Effector memory CD8-positive, alpha-beta T cell (primary cell): ENCODE results near the gene RPS6KC1.
"Not testable (repeated sequence)": the region's sequence is repeated elsewhere in the genome, so short reads cannot be mapped to it uniquely, and the experiment has no call there.

Experiments
- ATAC-seq: fragments of 150-1000 bp; cut with Tn5 transposase; replicated peaks from 2 replicates; pipeline ENCODE4 v1.10.0; 2021; ENCODE audit warnings: mild to moderate bottlenecking, moderate library complexity
- DNase-seq, 3 experiments: peaks; one replicate each; pipeline ENCODE4 v3.0.0; 2021
- H3K27ac Mint-ChIP-seq, 2 donors: one replicate each; pipeline ENCODE4 v1.8.0; 2022; ENCODE audit warnings: mild to moderate bottlenecking in 2 of 2, mixed read lengths in 2 of 2, moderate library complexity in 2 of 2
- H3K27me3 Mint-ChIP-seq, 2 donors: one replicate each; pipeline ENCODE4 v1.8.0; 2022; ENCODE audit warnings: mixed read lengths in 2 of 2
- H3K36me3 Mint-ChIP-seq: one replicate; pipeline ENCODE4 v1.8.0; 2022; ENCODE audit warnings: mild to moderate bottlenecking, moderate library complexity, mixed read lengths; ENCODE audit not compliant: insufficient read depth
- H3K4me1 Mint-ChIP-seq, 2 donors: one replicate each; pipeline ENCODE4 v1.8.0; 2022; ENCODE audit warnings: low read depth in 2 of 2, mixed read lengths in 2 of 2
- H3K4me3 Mint-ChIP-seq, 2 donors: one replicate each; pipeline ENCODE4 v1.8.0; 2022; ENCODE audit warnings: mild to moderate bottlenecking in 2 of 2, mixed read lengths in 2 of 2, moderate library complexity in 2 of 2
- H3K9me3 Mint-ChIP-seq, 2 donors: one replicate each; pipeline ENCODE4 v1.8.0; 2022; ENCODE audit warnings: mixed read lengths in 2 of 2

The RPS6KC1 gene

DNA sequence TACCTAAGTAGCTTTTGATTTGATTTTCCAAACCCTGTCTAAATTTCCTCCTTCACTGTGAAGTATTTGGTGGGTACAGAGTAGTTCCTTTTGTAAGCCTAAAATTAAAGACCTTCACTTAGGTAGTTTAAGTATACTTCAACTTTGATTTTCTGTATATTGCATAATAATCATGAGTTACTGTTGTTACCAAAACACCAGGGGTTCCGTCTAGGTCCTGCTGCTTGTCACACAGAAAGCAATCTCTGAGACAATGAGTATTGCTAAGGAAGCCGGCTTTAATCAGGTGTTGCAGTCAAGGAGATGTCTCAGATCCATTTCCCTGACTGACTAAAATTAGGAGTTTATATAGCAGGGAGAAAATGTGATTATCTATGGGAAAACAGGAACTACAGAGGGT is 15.3 kb downstream of the RPS6KC1 start:
- H3K4me1 Mint-ChIP-seq, result peaks cover 2 to 16% of the 10 kb centered on the region in 2 donors
- no peaks in the 10 kb centered on the region for H3K9me3 Mint-ChIP-seq
- no peak overlapping the region for H3K4me3 Mint-ChIP-seq
- ATAC-seq (no peak), DNase-seq (no peak)
- no peaks in the 10 kb centered on the region for H3K36me3 Mint-ChIP-seq
- H3K27me3 Mint-ChIP-seq, result no peaks in the 10 kb centered on the region
- no peak overlapping the region for H3K27ac Mint-ChIP-seq

DNA sequence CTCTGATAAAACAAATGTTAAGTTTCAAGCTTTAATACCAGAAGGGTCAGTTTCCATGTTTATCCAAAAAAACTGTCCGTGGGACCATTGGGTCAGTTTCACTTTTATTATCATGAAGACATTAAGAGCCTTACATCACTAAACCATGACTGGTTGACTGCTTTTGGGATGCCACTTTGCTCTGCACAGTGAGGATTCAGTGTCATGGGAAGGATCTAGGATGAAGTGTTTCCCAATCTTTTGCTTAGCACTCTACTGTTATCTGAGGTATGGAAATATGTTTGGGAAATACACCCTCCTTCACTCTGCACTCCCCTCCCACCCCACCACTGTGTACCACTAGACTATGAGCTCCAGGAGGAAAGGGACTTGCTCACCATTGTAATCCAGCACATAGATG is 16.3 kb downstream of the RPS6KC1 start:
- ATAC-seq (no peak), DNase-seq (no peak)
- Mint-ChIP-seq H3K27me3 (no peaks in the 10 kb centered on the region), H3K4me3 (no peak overlapping the region), H3K4me1 (peaks cover 2 to 21% of the 10 kb centered on the region in 2 donors), H3K9me3 (no peaks in the 10 kb centered on the region), H3K36me3 (no peaks in the 10 kb centered on the region), H3K27ac (peak overlapping the region in 1 of 2 donors; percentile 32)

DNA sequence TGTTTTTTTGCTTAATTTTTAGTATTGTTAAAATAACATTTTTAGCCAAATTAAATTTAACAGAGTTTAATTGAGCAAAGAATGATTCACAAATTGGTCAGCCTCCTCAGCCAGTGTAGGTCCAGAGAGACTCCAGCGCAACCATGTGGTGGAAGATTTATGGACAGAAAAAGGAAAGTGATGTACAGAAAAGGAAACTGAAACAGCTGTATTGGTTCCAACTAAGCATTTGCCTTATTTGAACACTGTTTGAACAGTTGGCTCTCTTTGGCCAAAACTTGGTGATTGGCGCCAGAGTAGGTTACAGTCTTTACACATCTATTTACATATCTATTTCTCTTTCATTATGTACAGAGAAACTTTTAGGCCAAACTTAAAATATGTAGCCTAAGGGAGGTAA is 19.4 kb downstream of the RPS6KC1 start:
- Mint-ChIP-seq H3K36me3 (peaks cover 4% of the 10 kb centered on the region), H3K4me1 (peaks cover 4 to 30% of the 10 kb centered on the region in 2 donors), H3K9me3 (no peaks in the 10 kb centered on the region), H3K27me3 (no peaks in the 10 kb centered on the region), H3K4me3 (no peak overlapping the region), H3K27ac (peak overlapping the region; percentile 23 to 33)
- DNase-seq (no peak), ATAC-seq (peak; percentile 60)

DNA sequence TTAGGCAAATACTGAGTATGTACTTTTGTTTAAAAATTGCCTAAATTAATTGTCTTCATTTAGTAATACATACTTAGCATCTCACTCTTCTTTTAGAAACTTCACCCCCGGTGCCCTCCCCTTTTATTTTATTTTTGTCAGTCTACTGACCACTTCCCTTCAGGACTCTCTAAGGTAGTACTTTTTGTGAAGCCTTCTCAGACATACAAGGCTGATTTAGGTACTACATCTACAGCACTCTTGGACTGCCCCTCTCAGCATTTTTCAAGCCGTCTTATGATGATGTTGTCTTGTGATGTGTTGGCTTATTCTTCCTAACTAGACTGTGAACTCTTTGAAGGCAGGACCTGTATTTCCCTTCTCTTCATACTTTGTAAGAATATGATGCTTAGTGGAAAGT is 24.7 kb downstream of the RPS6KC1 start:
- Mint-ChIP-seq H3K27me3 (no peaks in the 10 kb centered on the region), H3K9me3 (no peaks in the 10 kb centered on the region), H3K27ac (peak overlapping the region in 1 of 2 donors; percentile 69), H3K4me1 (peaks cover 2 to 23% of the 10 kb centered on the region in 2 donors), H3K36me3 (peaks cover 7% of the 10 kb centered on the region), H3K4me3 (no peak overlapping the region)
- no peak for DNase-seq
- no peak for ATAC-seq

DNA sequence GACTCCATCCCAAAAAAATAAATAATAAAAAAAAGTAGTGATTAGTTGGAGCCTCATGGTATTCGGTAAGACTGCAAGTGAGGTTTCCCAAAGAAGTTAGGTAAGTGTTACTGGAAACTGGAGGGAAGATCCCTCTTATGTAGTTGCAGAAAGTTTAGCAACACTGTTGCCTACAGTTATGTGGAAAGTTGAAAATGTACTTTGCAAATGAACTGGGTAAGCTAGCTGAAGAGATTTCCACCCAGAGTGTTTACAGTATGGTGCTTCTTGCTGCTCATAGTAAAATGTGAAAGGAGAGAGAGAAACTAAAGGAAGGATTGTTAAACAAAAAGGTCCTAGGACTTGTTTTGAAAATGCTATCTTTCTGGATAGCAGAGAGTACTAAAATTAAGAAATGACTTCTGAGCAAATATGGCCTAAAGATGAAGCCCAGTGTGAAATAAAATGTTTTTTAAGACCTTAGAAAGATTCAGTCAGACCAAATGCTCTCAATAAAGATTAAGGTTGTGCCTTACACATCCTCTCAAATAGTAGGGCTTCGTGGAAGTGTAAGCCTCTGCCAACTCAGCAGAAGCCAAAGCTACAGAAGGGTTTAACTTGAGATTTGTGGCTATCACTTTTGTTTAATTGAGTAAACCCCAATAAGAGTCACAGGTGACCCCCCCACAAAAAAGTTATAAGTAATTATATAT is 31.5 kb downstream of the RPS6KC1 start:
- H3K9me3 Mint-ChIP-seq, result no peaks in the 10 kb centered on the region
- no peaks in the 10 kb centered on the region for H3K27me3 Mint-ChIP-seq
- peaks cover 12 to 16% of the 10 kb centered on the region in 2 donors for H3K4me1 Mint-ChIP-seq
- ATAC-seq (peak; percentile 26), DNase-seq (no peak)
- peak overlapping the region in 1 of 2 donors; percentile 51 for H3K4me3 Mint-ChIP-seq
- H3K36me3 Mint-ChIP-seq, result peaks cover 4% of the 10 kb centered on the region
- H3K27ac Mint-ChIP-seq, result peak overlapping the region; percentile 61 to 85

DNA sequence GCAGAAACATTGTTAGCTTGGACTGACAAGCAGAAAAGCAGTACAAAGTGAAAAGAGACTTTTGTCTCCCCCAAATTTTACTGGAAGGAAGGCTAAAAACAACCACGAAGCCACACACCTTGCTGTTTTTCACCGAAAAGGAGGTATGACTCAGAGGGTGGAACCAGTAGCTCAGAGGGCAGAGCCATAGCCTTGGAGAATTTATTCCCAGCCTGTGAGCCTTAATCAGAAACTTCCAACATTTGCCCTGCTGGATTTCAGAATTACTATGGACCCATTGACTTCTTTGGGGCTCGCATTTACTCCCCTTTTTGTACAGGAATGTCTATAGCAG is 32.0 kb downstream of the RPS6KC1 start:
- no peaks in the 10 kb centered on the region for H3K9me3 Mint-ChIP-seq
- no peak for ATAC-seq
- peaks cover 12 to 16% of the 10 kb centered on the region in 2 donors for H3K4me1 Mint-ChIP-seq
- H3K27ac Mint-ChIP-seq, result peak overlapping the region; percentile 35 to 58
- H3K36me3 Mint-ChIP-seq, result peaks cover 4% of the 10 kb centered on the region
- DNase-seq, result no peak
- H3K27me3 Mint-ChIP-seq, result no peaks in the 10 kb centered on the region
- H3K4me3 Mint-ChIP-seq, result no peak overlapping the region

DNA sequence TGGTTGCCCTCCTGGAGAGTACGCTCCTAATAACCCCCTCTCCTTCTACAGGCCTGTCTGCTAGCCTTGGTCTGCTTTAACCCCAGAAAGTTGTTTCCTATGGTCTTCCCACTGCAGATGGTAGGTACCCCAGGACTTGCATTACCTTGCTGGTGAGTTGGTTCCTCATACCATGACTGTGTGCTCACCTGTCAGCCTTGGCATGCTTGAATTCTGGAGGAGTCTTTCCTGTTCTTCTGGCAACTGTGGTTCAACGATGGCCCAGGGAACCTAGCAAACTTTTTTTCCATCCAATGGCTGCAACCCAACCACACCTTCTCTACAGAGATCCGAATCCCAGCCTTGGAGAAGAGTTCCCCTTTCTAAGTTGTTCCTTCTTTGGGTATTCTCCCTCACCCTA is 36.9 kb downstream of the RPS6KC1 start:
- Mint-ChIP-seq H3K4me3 (no peak overlapping the region), H3K27me3 (no peaks in the 10 kb centered on the region), H3K36me3 (no peaks in the 10 kb centered on the region), H3K4me1 (peaks cover 6 to 17% of the 10 kb centered on the region in 2 donors), H3K27ac (no peak overlapping the region), H3K9me3 (no peaks in the 10 kb centered on the region)
- no peak for ATAC-seq
- no peak for DNase-seq

DNA sequence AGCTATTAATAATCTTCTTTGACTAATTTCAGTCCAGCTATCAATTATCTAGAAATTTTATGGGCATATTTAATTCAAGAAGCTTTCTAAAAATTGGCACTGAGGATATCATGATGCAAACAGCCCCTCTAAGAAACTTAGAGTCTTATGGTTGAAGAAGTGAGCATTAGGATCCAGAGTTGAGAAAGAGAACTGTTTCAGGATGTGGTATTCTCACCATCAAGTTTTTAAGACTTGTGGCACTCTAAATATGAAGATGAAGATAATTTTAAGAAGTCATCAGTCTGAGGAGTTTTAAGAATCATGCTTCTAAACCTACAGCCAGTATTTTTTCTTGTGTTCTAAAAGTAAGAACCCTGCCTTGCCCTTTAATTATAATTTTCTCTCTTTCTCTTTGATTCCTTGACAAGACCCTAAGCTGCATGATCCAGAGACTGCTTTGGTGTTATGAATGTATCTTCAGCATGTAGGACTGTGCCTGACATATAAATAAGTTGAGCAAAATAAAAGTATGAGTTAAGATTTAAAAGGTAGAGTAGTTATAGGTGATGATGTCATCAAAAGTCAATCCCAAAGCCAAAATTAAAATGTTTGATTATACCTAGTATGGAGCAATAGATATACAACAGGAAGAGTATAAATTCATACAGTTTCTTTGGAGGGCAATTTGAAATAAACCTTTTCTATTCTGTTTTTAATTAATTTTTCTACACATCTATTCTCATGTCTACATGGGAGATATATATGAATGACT is 39.1 kb downstream of the RPS6KC1 start:
- Mint-ChIP-seq H3K9me3 (no peaks in the 10 kb centered on the region), H3K27ac (peak overlapping the region; percentile 63 to 82), H3K27me3 (no peaks in the 10 kb centered on the region), H3K36me3 (no peaks in the 10 kb centered on the region), H3K4me3 (peak overlapping the region in 1 of 2 donors; percentile 18), H3K4me1 (peaks cover 2 to 20% of the 10 kb centered on the region in 2 donors)
- DNase-seq (no peak), ATAC-seq (peak; percentile 51)

DNA sequence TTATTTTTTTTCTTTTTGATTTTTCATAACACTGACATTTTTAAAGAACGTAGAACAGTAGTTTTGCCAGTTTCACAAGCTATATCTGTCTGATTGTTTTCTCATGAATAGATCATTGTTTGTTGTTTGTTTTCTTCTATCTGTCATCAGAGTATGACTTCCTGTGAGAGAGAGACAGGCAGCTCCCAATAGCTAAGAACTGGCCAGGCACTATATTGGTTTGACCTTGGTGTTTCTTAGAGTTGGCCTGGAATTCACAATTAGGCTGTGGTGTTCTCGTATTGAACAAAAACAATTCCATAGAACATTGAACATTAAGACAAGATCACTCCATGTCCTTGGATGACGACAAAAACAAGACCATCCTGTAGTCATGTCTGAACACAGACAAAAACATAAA is 43.4 kb downstream of the RPS6KC1 start:
- Mint-ChIP-seq H3K4me1 (peaks cover 2 to 17% of the 10 kb centered on the region in 2 donors), H3K9me3 (no peaks in the 10 kb centered on the region), H3K27ac (peak overlapping the region in 1 of 2 donors; percentile 12), H3K27me3 (no peaks in the 10 kb centered on the region), H3K36me3 (no peaks in the 10 kb centered on the region), H3K4me3 (no peak overlapping the region)
- DNase-seq (no peak), ATAC-seq (no peak)

DNA sequence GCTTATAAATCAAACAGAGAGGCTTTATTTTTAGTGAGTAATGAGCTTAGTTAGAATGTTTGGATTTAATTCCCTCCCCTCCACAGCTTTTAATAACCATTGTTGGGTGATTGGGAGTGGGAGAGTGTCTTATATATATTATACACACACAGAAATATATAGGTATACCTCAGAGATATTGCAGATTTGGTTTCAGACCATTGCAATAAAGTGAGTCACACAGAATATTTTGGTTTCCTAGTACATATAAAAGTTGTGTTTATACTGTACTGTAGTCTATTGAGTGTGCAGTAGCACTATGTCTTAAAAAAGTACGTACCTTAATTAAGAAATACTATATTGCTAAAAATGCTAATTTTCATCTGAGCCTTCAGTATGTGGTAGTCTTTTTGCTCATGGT is 44.4 kb downstream of the RPS6KC1 start:
- Mint-ChIP-seq H3K27ac (no peak overlapping the region), H3K4me3 (no peak overlapping the region), H3K4me1 (peaks cover 0 to 7% of the 10 kb centered on the region in 2 donors), H3K36me3 (no peaks in the 10 kb centered on the region), H3K27me3 (no peaks in the 10 kb centered on the region), H3K9me3 (peaks cover 0 to 2% of the 10 kb centered on the region in 2 donors)
- ATAC-seq (no peak), DNase-seq (no peak)

DNA sequence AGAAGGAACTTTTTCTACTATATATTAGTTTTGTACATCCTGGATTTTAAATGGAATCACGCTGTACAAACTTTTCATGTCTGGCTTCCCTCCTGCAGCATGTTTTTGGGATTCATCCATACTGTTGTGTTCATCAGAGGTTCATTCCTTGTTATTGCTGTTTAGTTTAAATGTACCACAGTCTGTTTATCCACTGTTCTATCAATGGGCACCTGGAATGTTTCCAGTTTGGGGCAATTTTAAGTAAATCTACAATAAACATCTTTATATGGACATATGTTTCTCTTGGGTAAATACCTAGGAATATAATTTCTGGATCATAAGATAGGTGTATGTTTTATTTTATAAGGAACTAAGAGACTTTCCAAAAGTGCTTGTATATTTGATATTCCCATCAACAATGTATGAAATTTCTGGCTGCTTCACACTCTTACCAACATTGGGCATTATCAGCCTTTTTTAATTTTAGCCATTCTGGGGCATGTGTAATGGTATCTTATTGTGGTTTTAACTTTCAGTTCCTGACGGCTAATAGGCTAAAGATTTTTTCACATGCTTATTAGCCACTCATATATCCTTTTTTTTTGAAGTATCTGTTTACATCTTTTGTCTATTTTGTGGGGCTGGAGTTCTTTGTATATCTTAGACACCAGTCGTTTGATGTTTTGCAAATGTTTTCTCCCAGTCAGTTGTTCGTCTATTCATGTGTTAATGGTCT is 48.8 kb downstream of the RPS6KC1 start:
- Mint-ChIP-seq H3K4me3 (no peak overlapping the region), H3K4me1 (peaks cover 0 to 1% of the 10 kb centered on the region in 2 donors), H3K27ac (no peak overlapping the region), H3K27me3 (no peaks in the 10 kb centered on the region), H3K9me3 (peaks cover 0 to 3% of the 10 kb centered on the region in 2 donors), H3K36me3 (peaks cover 2% of the 10 kb centered on the region)
- DNase-seq, result no peak
- ATAC-seq, result no peak

DNA sequence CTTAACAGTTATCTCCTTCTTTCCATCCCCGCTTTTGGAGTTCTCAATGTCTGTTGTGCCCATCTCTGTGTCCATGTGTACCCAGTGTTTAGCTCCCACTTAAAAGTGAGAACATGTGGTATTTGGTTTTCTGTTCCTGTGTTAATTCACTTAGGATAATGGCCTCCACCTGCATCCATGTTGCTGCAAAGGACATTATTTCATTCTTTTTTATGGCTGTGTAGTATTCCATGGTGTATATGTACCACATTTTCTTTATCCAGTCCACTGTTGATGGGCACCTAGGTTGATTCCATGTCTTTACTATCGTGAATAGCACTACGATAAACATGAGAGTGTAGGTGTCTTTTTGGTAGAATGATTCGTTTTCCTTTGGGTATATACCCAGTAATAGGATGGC is 49.5 kb downstream of the RPS6KC1 start:
- not testable (repeated sequence) for H3K27ac Mint-ChIP-seq, H3K27me3 Mint-ChIP-seq, DNase-seq, H3K36me3 Mint-ChIP-seq, ATAC-seq, H3K4me3 Mint-ChIP-seq, H3K9me3 Mint-ChIP-seq, H3K4me1 Mint-ChIP-seq

DNA sequence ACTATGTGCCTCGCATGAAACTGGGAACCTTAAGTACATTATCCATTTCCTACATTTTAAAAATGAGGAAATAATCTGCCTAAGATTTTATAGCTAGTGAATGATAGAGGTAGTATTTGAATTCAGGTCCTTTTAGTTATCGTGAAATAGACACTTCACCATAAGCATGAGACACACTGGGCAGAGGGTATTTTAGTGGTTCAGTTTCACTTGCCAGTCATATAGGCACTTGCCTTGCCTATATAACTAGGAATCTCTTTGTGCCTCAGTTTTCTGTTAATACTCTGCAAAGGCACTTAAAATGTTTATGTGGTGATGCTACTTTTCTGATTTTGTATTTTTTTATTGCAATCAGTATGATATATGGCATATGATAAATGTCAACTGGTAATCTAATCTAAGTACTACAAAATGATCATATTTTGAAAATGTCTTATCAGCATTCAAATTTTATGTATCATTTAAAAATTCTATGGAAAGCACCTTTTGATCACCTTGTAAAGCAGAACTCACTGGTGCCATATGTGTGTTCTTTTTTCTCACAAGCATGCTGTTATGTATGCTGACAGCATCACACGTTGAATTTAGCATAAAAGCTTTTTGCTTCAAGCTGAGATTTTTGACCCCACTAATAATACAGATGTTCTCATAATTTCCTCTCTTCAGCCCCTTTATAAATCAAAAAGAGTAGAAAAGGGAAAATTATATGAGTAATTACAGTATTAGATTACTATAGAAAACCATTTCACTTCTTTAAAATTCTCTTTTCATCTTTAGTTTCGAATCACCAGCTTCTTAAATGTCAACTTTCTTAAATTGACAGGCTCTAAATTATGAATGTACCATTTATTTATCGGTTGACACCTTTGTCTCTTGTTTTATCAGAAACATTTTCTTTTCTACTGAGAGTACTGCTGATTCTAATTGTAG is 52.6 kb downstream of the RPS6KC1 start:
- Mint-ChIP-seq H3K36me3 (peaks cover 6% of the 10 kb centered on the region), H3K4me1 (peaks cover 0 to 1% of the 10 kb centered on the region in 2 donors), H3K27ac (no peak overlapping the region), H3K4me3 (no peak overlapping the region), H3K27me3 (no peaks in the 10 kb centered on the region), H3K9me3 (peaks cover 0 to 3% of the 10 kb centered on the region in 2 donors)
- ATAC-seq (no peak), DNase-seq (no peak)
